ENCODE results near the gene CACNB2. TPM values are rescaled to one million over a fixed set of nuclear protein-coding genes. Genes with fewer than 3 reads are reported as not detected.
A peak's percentile ranks its signal among the peaks of the same experiment; 100 is the strongest.

Gene CACNB2
- total RNA-seq, 1 experiment from 2014 or later: not detected

GRCh38 chr10:18211862-18212261, 71.6 kb downstream of the CACNB2 start:
- Histone ChIP-seq H3K9me2 (ENCODE audit: insufficient read depth) (no peaks in the 10 kb centered on the region), H3F3A (ENCODE audit: insufficient read depth, low read depth) (no peaks in the 10 kb centered on the region), H3K27ac (no peak overlapping the region), H3K4me2 (no peak overlapping the region), H3K79me2 (ENCODE audit: low read depth) (no peaks in the 10 kb centered on the region), H3K36me3 (ENCODE audit: low read depth) (no peaks in the 10 kb centered on the region), H4K20me1 (ENCODE audit: insufficient read depth) (no peaks in the 10 kb centered on the region), H3K4me1 (replicated peaks; ENCODE audit: insufficient read depth) (no peaks in the 10 kb centered on the region), H3K4me3 (no peak overlapping the region), H2AFZ (no peak overlapping the region), H3K27me3 (ENCODE audit: insufficient read depth, low read depth) (no peaks in the 10 kb centered on the region), H3K9me3 (ENCODE audit: insufficient read depth, low read depth) (no peaks in the 10 kb centered on the region)
- DNase-seq: no peak
- intact Hi-C loops (cut with micrococcal nuclease; ENCODE audit: unreplicated experiment): loop anchor here (10.0 kb wide), 1 partner anchor 917 kb away; no protein-coding TSS in a partner anchor
- ChIA-PET POLR2A (ENCODE audit: unreplicated experiment) (no interaction called here), CTCF (no interaction called here)
- no TSS peak for BruUV-seq (replicated peaks)
- no peak for TF ChIP-seq CTCF (conservative IDR thresholded peaks at IDR 0.05)
- TF ChIP-seq EZH2 (IDR thresholded peaks at IDR 0.05; ENCODE audit: low read depth): no peak

DNA sequence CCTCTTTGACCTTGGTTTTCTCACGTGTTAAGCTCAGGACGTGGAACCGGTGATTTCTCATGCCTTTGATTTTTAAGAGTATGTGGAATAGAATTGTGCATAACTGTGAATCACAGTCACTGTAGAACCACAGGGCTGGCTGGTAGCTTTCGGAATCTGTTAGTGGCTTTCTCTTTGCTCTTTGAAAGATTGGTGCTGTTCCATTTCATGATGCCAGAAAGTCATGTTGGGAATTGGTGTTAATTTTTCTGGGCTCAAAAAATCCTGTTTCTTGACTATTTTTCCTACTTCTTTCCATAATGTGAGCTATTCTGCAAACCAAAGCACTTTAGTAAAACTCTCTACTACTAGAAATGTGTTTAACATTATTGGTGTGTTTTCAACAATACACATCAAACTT, 73.0 kb downstream of the CACNB2 start:
- H3K27ac ChIP-seq: no peak overlapping the region
- intact Hi-C loops (cut with micrococcal nuclease; ENCODE audit: unreplicated experiment): loop anchor here (10.0 kb wide), 1 partner anchor 918 kb away; no protein-coding TSS in a partner anchor
- H3K9me2 ChIP-seq (ENCODE audit: insufficient read depth): no peaks in the 10 kb centered on the region
- no peak for DNase-seq
- no peaks in the 10 kb centered on the region for H4K20me1 ChIP-seq (ENCODE audit: insufficient read depth)
- H3K27me3 ChIP-seq (ENCODE audit: insufficient read depth, low read depth): no peaks in the 10 kb centered on the region
- CTCF ChIA-PET: interaction anchor here (0.7 kb wide), 1 partner anchor 106 kb away, joined by 6 read pairs; no protein-coding TSS in a partner anchor
- H3F3A ChIP-seq (ENCODE audit: insufficient read depth, low read depth): no peaks in the 10 kb centered on the region
- no peak overlapping the region for H2AFZ ChIP-seq
- no peaks in the 10 kb centered on the region for H3K4me1 ChIP-seq (replicated peaks; ENCODE audit: insufficient read depth)
- H3K36me3 ChIP-seq (ENCODE audit: low read depth): no peaks in the 10 kb centered on the region
- TF ChIP-seq CTCF (conservative IDR thresholded peaks at IDR 0.05) (no peak), EZH2 (IDR thresholded peaks at IDR 0.05; ENCODE audit: low read depth) (no peak)
- no peak overlapping the region for H3K4me3 ChIP-seq
- H3K9me3 ChIP-seq (ENCODE audit: insufficient read depth, low read depth): no peaks in the 10 kb centered on the region
- POLR2A ChIA-PET (ENCODE audit: unreplicated experiment): no interaction called here
- BruUV-seq (replicated peaks): no TSS peak
- H3K79me2 ChIP-seq (ENCODE audit: low read depth): no peaks in the 10 kb centered on the region
- no peak overlapping the region for H3K4me2 ChIP-seq

DNA sequence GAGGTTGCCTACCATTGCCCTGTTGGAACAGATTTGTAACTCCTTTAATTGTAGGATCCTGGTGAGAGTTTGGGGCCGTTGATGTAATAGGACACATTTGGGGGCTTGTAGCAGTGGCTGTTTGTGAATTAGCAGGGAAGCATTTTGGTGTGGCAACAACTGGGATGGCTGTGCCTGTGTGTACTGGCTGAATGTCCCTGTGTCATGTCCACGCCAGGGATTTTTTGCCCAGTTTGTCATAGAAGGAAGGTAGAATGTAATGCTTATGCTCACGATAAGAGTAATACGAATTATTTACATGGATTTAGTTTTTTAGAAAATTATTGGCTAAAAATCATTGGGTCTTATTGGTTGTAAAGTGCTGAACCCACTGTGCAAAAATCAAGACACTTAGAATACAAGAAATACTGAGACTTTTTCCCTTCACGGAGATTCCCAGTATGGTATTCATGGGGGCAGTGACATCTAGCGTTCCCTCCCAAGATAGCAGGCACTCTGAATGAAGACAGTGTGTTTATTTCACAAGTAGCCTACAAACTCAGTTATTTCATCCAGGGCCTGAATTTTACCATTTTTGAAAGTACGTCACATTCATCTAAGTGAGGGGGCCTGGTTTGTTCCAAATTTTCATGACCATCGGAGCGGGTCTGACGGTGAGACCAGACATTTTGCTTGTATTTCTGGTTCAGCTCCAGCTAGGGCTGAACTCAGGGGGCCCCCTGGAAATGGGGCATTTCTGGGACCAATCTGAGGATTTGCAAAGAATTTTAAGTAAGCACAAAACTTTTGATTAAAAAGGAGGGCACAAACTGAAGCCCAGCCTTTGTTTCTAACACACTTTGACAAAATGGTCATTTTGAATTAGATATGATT, 74.7 kb downstream of the CACNB2 start:
- intact Hi-C loops (cut with micrococcal nuclease; ENCODE audit: unreplicated experiment): loop anchor here (1.0 to 10.0 kb wide), 7 partner anchors 303 to 1388 kb away; no protein-coding TSS in a partner anchor
- CTCF ChIA-PET: no interaction called here
- no peaks in the 10 kb centered on the region for H3K79me2 ChIP-seq (ENCODE audit: low read depth)

More for the DNA sequence above, 74.7 kb downstream of the CACNB2 start:
- TF ChIP-seq EZH2 (IDR thresholded peaks at IDR 0.05; ENCODE audit: low read depth) (no peak), CTCF (conservative IDR thresholded peaks at IDR 0.05) (peak; percentile 72)
- Histone ChIP-seq H3K9me3 (ENCODE audit: insufficient read depth, low read depth) (no peaks in the 10 kb centered on the region), H3K4me2 (no peak overlapping the region), H3F3A (ENCODE audit: insufficient read depth, low read depth) (no peaks in the 10 kb centered on the region), H3K4me1 (replicated peaks; ENCODE audit: insufficient read depth) (no peaks in the 10 kb centered on the region), H3K9me2 (ENCODE audit: insufficient read depth) (no peaks in the 10 kb centered on the region), H4K20me1 (ENCODE audit: insufficient read depth) (no peaks in the 10 kb centered on the region), H3K27ac (no peak overlapping the region), H3K36me3 (ENCODE audit: low read depth) (no peaks in the 10 kb centered on the region), H3K4me3 (no peak overlapping the region), H3K27me3 (ENCODE audit: insufficient read depth, low read depth) (no peaks in the 10 kb centered on the region), H2AFZ (no peak overlapping the region)
- POLR2A ChIA-PET (ENCODE audit: unreplicated experiment): no interaction called here
- no TSS peak for BruUV-seq (replicated peaks)
- DNase-seq: peak in 1 of 2 experiments; percentile 45
